HepG2 (cell line): ENCODE results near the gene GPBAR1. TPM values are rescaled to one million over a fixed set of nuclear protein-coding genes. Genes with fewer than 3 reads are reported as not detected.
A peak's percentile ranks its signal among the peaks of the same experiment; 100 is the strongest.

Experiments used
- AHDC1 ChIP-seq: sonication (generic); formaldehyde crosslinking; IDR thresholded peaks from 2 replicates; pipeline ENCODE4 v1.5.1; 2020; ENCODE audit warnings: mild to moderate bottlenecking, missing genetic modification reagents, borderline replicate concordance
- ARNT2 ChIP-seq: sonication (generic); formaldehyde crosslinking; IDR thresholded peaks from 2 replicates; pipeline ENCODE4 v1.8.0; 2022; ENCODE audit warnings: mild to moderate bottlenecking, low read depth, missing genetic modification reagents, moderate library complexity
- CEBPG ChIP-seq: IDR thresholded peaks from 2 replicates; pipeline ENCODE4 v1.6.1; 2016
- CHCHD3 ChIP-seq: sonication (generic); formaldehyde crosslinking; IDR thresholded peaks from 2 replicates; pipeline ENCODE4 v1.8.0; 2022; ENCODE audit warnings: mild to moderate bottlenecking, missing genetic modification reagents, moderate library complexity
- JUNB ChIP-seq: sonication (generic); formaldehyde crosslinking; IDR thresholded peaks from 2 replicates; pipeline ENCODE4 v1.8.0; 2022; ENCODE audit warnings: missing genetic modification reagents, mild to moderate bottlenecking, borderline replicate concordance
- MED8 ChIP-seq: sonication (generic); formaldehyde crosslinking; IDR thresholded peaks from 2 replicates; pipeline ENCODE4 v1.8.1; 2023; ENCODE audit warnings: mild to moderate bottlenecking, missing genetic modification reagents; ENCODE audit not compliant: insufficient replicate concordance
- MIXL1 ChIP-seq: IDR thresholded peaks from 2 replicates; pipeline ENCODE4 v1.6.1; 2016
- NCOA5 ChIP-seq: sonication (generic); formaldehyde crosslinking; IDR thresholded peaks from 2 replicates; pipeline ENCODE4 v1.4.0; 2020; ENCODE audit warnings: missing genetic modification reagents
- ONECUT2 ChIP-seq: sonication (generic); formaldehyde crosslinking; IDR thresholded peaks from 2 replicates; pipeline ENCODE4 v1.4.0; 2020; ENCODE audit warnings: missing genetic modification reagents
- RARA ChIP-seq: IDR thresholded peaks from 2 replicates; pipeline ENCODE4 v1.6.1; 2016; ENCODE audit warnings: missing genetic modification reagents, missing compliant biosample characterization
- TBP ChIP-seq: sonication (generic); formaldehyde crosslinking; IDR thresholded peaks from 2 replicates; pipeline ENCODE4 v1.5.0; 2020; ENCODE audit warnings: missing genetic modification reagents
- TEAD3 ChIP-seq: optimal IDR thresholded peaks from 2 replicates; pipeline ENCODE3; 2016; ENCODE audit warnings: borderline replicate concordance
- YEATS2 ChIP-seq: sonication (generic); formaldehyde crosslinking; IDR thresholded peaks from 2 replicates; pipeline ENCODE4 v1.4.0; 2020; ENCODE audit warnings: missing genetic modification reagents, borderline replicate concordance
- ZFP82 ChIP-seq: sonication (generic); formaldehyde crosslinking; IDR thresholded peaks from 2 replicates; pipeline ENCODE4 v1.5.1; 2020; ENCODE audit warnings: mild to moderate bottlenecking, missing genetic modification reagents, borderline replicate concordance
- ZHX2 ChIP-seq, 2 experiments: sonication (generic) in 1 of 2; formaldehyde crosslinking in 1 of 2; IDR thresholded peaks; 2 replicates each; pipeline versions ENCODE4 v1.6.1 to v1.9.0; 2014 to 2022; ENCODE audit warnings: antibody characterized with exemption in 1 of 2, borderline replicate concordance in 1 of 2, inconsistent platforms in 1 of 2, low read depth in 1 of 2, missing genetic modification reagents in 1 of 2
- ZNF530 ChIP-seq: sonication (generic); formaldehyde crosslinking; IDR thresholded peaks from 2 replicates; pipeline ENCODE4 v1.5.0; 2020; ENCODE audit warnings: low read depth, mild to moderate bottlenecking, missing genetic modification reagents
- ZNF781 ChIP-seq: sonication (generic); formaldehyde crosslinking; IDR thresholded peaks from 2 replicates; pipeline ENCODE4 v1.5.1; 2020; ENCODE audit warnings: borderline replicate concordance, mild to moderate bottlenecking, missing genetic modification reagents; ENCODE audit errors: not compliant biosample characterization
- polyA plus RNA-seq, 8 experiments: library from polyadenylated mRNA; depleted of rRNA in 3 of 8; stranded (reverse) in 7 of 8; unstranded in 1 of 8; fragments of >200 nt; fragmentation: Illumina TruSeq in 4 of 8; extraction: Trizol in 4 of 8; gene quantifications; 2 replicates each; pipeline versions ENCODE4 v1.2.1 to v1.2.3, GENCODE V29; 2011 to 2016; ENCODE audit warnings: low read depth in 4 of 8, missing spikeins in 1 of 8, mixed read lengths in 1 of 8; ENCODE audit not compliant: insufficient read depth in 1 of 8
- total RNA-seq, 5 experiments: library from RNA; depleted of rRNA; stranded (reverse); fragments of >200 nt; fragmentation: Illumina TruSeq; extraction: Trizol; gene quantifications; 2 replicates each; pipeline ENCODE4 v1.2.3, GENCODE V29; 2016; ENCODE audit warnings: low read depth in 1 of 5

GPBAR1 gene
- total and polyA plus RNA-seq, 2 of the 13 experiments (the other 11 are each of a cell fraction or from before 2014, with no cell fraction given): 0.05 to 0.09 TPM

GRCh38 chr2:218269900-218270720, 9.3 kb downstream of the GPBAR1 start, which contains the start of the genes AAMP and PNKD (continued):
- TF ChIP-seq ONECUT2 (CRISPR knock-in tag) (peak; percentile 30; the same call in 1 of the 2 replicates), CEBPG (CRISPR knock-in tag) (peak; percentile 47), ZFP82 (CRISPR knock-in tag) (peak; percentile 83; the same call in 1 of the 2 replicates), ZHX2 (IDR thresholded peaks at IDR 0.05; ENCODE audit: low read depth) (peak; percentile 90), ZHX2 (CRISPR knock-in tag; IDR thresholded peaks at IDR 0.05; ENCODE audit: borderline replicate concordance) (no peak), MIXL1 (CRISPR knock-in tag) (peak; percentile 29; the same call in 1 of the 2 replicates), AHDC1 (no peak), ZNF781 (peak; percentile 50), RARA (CRISPR knock-in tag) (no peak), ZNF530 (CRISPR knock-in tag) (no peak), YEATS2 (CRISPR knock-in tag) (peak; percentile 93), JUNB (CRISPR knock-in tag) (no peak), CHCHD3 (CRISPR knock-in tag) (no peak), TBP (CRISPR knock-in tag) (no peak), NCOA5 (no peak), TEAD3 (CRISPR knock-in tag) (peak; percentile 19), ARNT2 (CRISPR knock-in tag) (peak; percentile 21; the same call in 1 of the 2 replicates), MED8 (CRISPR knock-in tag) (peak; percentile 34)
